ENCODE results near the gene LOXL3.
"Not testable (repeated sequence)": the region's sequence is repeated elsewhere in the genome, so short reads cannot be mapped to it uniquely, and the experiment has no call there.

LOXL3 gene

GRCh38 chr2:74573747-74574562 is 20.2 kb upstream of the LOXL3 start:
- no peak for DNase-seq (ENCODE audit: low read depth in 1 of 2, low spot score in 1 of 2)

- no peak for DNase-seq (ENCODE audit: low read depth in 1 of 2, low spot score in 1 of 2)
These were observed 18.6 kb upstream of the LOXL3 start for GRCh38 chr2:74572178-74572925.

DNA sequence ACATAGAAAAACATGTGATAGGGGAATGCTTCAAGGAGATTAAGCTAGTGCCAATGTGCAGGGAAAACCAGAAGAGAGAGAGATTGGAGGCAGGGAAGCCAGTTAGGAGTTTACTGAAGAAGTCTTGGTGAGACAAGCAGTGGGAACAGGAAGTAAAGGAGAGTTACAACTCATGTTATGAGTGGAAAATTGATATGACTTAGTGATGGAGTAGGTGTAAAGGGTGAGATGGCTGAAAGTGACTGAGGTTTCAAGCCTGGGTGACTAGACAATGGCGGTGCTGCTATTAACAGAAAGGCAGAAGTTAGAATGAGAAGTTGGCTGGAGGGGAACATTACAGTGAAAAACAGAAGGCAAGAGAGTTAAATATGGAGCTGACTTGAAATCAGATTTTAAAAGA is 17.3 kb upstream of the LOXL3 start:
- no peak for DNase-seq (ENCODE audit: low read depth in 1 of 2, low spot score in 1 of 2)

- DNase-seq (ENCODE audit: low read depth in 1 of 2, low spot score in 1 of 2) = no peak
These were observed 15.9 kb upstream of the LOXL3 start for GRCh38 chr2:74569686-74570085.

DNA sequence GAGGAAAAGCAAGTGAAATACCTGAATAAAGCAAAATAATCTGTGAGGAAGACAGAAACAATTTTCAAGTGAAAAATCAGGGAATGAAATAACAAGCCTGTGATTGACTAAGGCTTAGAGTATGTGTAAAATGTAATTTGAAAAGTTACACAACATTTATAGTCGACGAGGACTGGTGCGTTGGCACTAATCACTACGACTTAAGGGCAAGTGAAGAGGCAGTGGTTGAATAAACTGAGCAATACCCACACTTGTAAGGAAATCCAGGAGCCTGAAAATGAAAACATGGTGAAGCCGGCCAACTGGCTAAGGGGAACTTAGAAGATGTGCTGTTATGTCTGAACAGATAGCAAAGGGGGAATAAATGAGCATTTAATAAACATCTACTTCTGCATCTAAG is 14.1 kb upstream of the LOXL3 start:
- DNase-seq (ENCODE audit: low read depth in 1 of 2, low spot score in 1 of 2) = no peak

DNA sequence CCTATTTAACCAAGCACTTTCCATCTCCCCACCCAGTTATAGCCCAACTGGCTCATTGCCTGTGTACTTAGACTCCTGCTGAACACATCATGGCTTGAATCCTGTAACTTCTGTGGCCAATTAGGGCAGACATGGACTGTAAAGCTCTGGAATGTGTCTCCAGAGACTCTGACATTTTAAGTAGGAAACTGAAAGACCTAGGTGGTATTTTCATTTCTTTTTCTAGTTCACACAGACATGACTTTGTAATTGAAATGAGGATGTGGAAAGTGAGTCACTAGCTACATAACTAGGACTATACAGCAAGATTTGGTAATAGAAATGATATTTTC is 13.0 kb upstream of the LOXL3 start:
- DNase-seq (ENCODE audit: low read depth in 1 of 2, low spot score in 1 of 2) = no peak

DNA sequence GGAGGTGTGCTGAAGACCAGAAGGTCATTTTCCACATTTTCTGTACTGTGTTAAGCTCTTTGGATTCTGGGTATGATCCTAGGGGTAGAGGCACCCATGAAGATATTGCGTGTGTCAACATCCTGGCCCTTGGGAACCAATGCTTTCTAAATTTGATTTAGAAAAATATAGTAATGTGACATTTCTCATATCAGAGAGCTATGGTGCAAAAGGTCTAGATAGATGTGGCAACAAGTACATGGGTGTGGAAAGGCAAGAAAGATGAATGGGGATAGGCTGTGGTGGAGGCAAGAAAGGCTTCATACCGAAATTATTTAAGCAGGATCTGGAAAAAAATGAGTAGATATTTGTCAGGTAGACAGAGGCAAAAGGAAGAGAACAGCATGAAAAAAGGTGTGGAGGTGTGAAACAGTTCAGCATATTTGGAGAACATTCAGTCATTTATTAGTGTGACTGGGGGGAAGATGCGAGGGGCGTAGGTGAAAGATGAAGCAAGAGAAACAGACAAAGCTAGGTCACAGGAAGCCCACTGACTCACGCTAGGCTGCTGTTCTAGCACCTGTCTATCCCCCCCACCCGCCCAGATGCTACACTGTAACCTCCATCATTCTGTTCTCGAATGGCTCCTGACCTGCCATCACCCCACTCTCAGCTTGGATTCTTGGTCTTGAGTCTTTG is 12.5 kb upstream of the LOXL3 start:
- no peak for DNase-seq (ENCODE audit: low read depth in 1 of 2, low spot score in 1 of 2)

GRCh38 chr2:74564222-74564621 is 10.5 kb upstream of the LOXL3 start:
- DNase-seq (ENCODE audit: low read depth in 1 of 2, low spot score in 1 of 2) = no peak

- no peak for DNase-seq (ENCODE audit: low read depth in 1 of 2, low spot score in 1 of 2)
These were observed 8.5 kb upstream of the LOXL3 start for GRCh38 chr2:74562126-74562775.

- not testable (repeated sequence) for DNase-seq (ENCODE audit: low read depth in 1 of 2, low spot score in 1 of 2)
These were observed 7.3 kb upstream of the LOXL3 start for GRCh38 chr2:74561022-74561421.

DNA sequence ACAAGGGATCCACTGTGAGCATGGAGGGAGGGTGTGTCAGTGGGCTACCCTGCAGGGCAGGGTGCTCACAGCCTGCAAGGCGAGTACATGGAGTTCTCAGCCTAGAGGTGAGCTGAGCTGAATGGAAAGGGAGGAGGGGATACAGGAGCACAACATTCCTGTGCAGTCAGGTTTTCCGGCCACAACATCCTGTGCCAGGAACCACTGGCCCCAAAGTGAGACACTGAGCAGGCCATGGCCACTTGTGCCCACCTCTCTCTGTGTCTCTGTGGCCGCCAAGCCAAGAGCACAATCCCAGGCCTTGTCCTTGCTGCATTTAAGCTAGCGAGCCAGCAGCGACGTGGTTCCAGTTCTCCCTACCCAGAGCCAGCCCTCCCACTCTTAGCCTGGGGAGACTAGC is 6.8 kb upstream of the LOXL3 start:
- no peak for DNase-seq (ENCODE audit: low read depth in 1 of 2, low spot score in 1 of 2)

DNA sequence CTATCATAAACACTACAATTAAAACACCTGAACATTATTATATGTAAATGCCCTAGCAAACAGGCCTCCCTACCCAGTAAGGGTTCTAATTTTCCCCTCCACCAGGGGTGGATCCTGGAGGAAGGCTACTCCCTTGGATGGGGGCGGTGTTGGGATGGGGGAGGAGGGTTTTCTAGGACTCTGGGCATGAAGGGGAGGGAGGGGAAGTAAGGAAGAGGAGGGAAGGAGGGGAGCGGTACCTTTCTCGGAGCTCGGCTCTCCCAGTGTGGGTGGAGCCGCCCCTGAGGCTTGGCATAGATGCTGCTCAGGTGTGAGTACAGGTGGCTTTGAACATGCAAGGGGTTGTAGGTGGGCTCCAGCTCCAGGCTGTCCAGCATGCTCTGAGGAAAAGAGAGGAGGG is 6.2 kb upstream of the LOXL3 start:
- no peak for DNase-seq (ENCODE audit: low read depth in 1 of 2, low spot score in 1 of 2)

- no peak for DNase-seq (ENCODE audit: low read depth in 1 of 2, low spot score in 1 of 2)
These were observed 4.8 kb upstream of the LOXL3 start for GRCh38 chr2:74558284-74559230.

DNA sequence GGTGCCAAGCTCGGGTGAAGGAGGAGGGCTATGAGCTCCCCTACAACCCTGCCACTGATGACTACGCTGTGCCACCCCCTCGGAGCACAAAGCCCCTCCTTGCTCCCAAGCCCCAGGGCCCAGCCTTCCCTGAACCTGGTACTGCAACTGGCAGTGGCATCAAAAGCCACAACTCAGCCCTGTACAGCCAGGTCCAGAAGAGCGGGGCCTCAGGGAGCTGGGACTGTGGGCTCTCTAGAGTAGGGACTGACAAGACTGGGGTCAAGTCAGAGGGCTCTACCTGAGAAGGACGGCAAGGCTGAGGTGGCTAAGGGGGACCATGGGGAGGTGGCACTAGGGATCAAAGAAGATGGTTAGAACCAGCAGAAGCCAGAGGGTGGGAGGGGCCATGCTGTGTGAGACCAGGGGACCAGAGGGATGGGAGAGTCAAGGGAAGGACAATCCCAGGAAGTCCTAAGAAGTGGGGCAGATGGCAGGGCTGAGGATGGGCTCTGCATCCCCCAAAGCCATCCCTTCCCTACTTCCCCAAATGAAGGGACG is 3.2 kb upstream of the LOXL3 start:
- DNase-seq (ENCODE audit: low read depth in 1 of 2, low spot score in 1 of 2) = no peak

DNA sequence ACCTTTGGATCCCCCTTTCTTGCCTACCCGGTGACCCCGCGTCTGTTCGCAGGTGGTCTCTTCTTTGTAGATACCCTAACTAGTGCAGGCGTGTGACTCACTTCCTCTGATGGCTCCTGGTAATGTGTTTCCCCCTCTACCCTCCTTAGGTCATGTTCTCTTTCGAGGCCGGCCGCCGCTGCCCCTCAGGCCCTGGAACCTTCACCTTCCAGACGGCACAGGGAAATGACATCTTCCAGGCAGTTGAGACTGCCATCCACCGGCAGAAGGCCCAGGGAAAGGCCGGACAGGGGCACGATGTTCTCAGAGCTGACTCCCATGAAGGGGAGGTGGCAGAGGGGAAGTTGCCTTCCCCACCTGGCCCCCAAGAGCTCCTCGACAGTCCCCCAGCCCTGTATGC is 2.4 kb upstream of the LOXL3 start:
- DNase-seq (ENCODE audit: low read depth in 1 of 2, low spot score in 1 of 2) = no peak

GRCh38 chr2:74555610-74556103 is 1.9 kb upstream of the LOXL3 start:
- no peak for DNase-seq (ENCODE audit: low read depth in 1 of 2, low spot score in 1 of 2)

DNA sequence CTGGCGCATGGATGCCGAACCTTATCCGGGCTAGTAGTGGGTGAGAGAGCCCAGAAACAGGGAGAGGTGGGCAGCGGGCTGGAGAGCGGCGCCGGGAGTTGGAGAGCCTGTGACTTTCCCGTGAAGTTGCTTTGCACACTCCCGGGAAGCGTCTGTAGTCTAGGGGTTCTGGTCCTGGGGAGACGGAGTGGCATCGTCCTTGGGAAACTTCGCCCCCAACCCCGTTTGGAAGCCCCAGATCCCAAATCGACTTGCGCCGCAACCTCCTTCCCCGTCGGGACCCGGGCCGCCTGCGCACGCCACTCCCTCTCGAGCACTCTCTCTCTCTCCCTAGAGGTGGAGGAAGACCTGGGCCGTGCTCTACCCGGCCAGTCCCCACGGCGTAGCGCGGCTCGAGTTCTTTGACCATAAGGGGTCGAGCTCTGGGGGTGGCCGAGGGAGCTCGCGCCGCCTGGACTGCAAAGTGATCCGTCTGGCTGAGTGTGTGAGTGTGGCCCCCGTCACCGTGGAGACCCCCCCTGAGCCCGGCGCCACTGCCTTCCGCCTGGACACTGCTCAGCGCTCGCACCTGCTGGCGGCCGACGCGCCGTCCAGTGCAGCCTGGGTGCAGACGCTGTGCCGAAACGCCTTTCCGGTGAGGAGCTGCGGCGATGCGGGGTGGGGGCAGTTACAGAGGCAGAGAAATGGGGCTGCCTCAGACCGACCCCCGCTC is 1.2 kb upstream of the LOXL3 start:
- peak; percentile 22 to 26 for DNase-seq (ENCODE audit: low read depth in 1 of 2, low spot score in 1 of 2)

DNA sequence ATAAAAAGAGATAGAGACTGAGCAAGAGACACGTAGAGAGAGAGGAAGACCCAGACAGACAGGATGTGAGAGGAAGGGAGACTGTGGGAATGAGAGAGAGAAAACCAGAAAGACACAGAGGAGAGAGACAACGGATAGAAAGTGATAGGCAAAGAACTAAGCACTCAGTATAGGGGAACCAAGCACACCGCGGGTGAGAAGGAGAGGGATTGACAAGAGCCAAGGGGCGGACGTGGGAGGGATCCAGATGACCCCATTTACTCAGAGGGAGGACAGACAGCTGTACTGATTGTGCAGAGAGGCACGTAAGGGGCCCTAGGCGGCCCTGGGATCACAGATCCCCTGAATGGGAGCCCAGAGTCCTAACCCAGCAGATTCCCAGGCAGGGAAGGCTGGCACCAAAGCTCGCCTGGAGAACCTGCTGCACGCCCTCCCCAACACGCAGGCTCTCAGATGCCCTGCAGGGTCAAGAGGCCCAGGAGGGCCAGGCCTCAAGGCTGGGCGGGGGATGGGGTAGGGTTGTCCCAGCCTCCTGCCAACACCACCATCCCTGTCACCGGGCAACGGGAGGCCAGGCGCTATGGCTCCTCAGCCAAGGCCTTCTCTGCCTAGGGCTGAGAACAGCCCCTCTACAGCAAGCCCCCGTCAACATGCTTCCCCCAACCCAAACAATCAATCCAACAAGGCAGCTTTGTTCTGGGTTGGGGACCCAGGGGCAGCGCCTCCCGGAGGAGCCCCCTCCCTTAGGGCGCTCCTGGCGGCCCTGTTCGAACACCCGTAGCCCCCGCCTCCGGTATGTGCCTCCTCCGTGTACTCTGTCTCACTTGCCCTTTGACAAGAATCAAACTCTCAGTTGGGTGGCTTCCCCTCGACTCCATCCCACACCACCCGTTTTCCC is 579 bp downstream of the LOXL3 start:
- DNase-seq (ENCODE audit: low read depth in 1 of 2, low spot score in 1 of 2) = no peak
